HL-60 (cell line): ENCODE measurements around the gene SDK1.
"Not testable (repeated sequence)": the region's sequence is repeated elsewhere in the genome, so short reads cannot be mapped to it uniquely, and the experiment has no call there.

Source experiments
- DNase-seq, 2 experiments: peaks; one replicate each; pipeline ENCODE4 v3.0.0-alpha.2; 2010 to 2020; ENCODE audit warnings: low read depth in 1 of 2, low spot score in 1 of 2
- H3K27ac ChIP-seq: fragments of 250-450 bp; sonication (Bioruptor Pico); replicated peaks from 2 replicates; pipeline ENCODE4 v1.5.1; 2020; ENCODE audit warnings: mild to moderate bottlenecking, moderate library complexity
- H3K27me3 ChIP-seq: fragments of 250-450 bp; sonication (Bioruptor Pico); 2 replicates; pipeline ENCODE4 v1.5.1; 2021; ENCODE audit warnings: mild to moderate bottlenecking, moderate library complexity; ENCODE audit not compliant: insufficient read depth, poor library complexity, severe bottlenecking
- H3K4me3 ChIP-seq: replicated peaks from 2 replicates; pipeline ENCODE4 v1.5.1; 2011; ENCODE audit warnings: mild to moderate bottlenecking, control low read depth, low read length; ENCODE audit not compliant: insufficient read depth
- CTCF ChIP-seq: IDR thresholded peaks from one replicate; pipeline ENCODE4 v1.5.1; 2011; ENCODE audit warnings: low read length, control low read depth, inconsistent platforms; ENCODE audit not compliant: insufficient read depth
- GABPA ChIP-seq: IDR thresholded peaks from 2 replicates; pipeline ENCODE4 v1.6.1; 2012; ENCODE audit warnings: low read depth
- POLR2AphosphoS5 ChIP-seq: IDR thresholded peaks from 2 replicates; pipeline ENCODE4 v1.6.1; 2012; ENCODE audit warnings: low read depth
- REST ChIP-seq: IDR thresholded peaks from 2 replicates; pipeline ENCODE4 v1.6.1; 2012; ENCODE audit warnings: low read depth; ENCODE audit not compliant: insufficient replicate concordance
- SPI1 ChIP-seq: IDR thresholded peaks from 2 replicates; pipeline ENCODE4 v1.6.1; 2012; ENCODE audit warnings: low read depth, mild to moderate bottlenecking, borderline replicate concordance

The SDK1 gene

GRCh38 chr7:3579638-3580219 lies 278.7 kb downstream of the SDK1 start:
- H3K27me3 ChIP-seq, result no peaks in the 10 kb centered on the region
- TF ChIP-seq REST, result no peak
- TF ChIP-seq GABPA, result no peak
- TF ChIP-seq POLR2AphosphoS5, result no peak
- no peak for TF ChIP-seq SPI1
- no peak for TF ChIP-seq CTCF
- DNase-seq, result no peak
- no peak overlapping the region for H3K27ac ChIP-seq
- H3K4me3 ChIP-seq, result no peak overlapping the region

- not testable (repeated sequence) for H3K27me3 ChIP-seq, H3K4me3 ChIP-seq, H3K27ac ChIP-seq, DNase-seq
Observed at GRCh38 chr7:3582145-3582544, 281.1 kb downstream of the SDK1 start.

- no peak overlapping the region for H3K27ac ChIP-seq
- H3K27me3 ChIP-seq, result no peaks in the 10 kb centered on the region
- no peak for DNase-seq
- no peak for TF ChIP-seq CTCF
- no peak for TF ChIP-seq REST
- TF ChIP-seq GABPA, result no peak
- TF ChIP-seq SPI1, result no peak
- no peak for TF ChIP-seq POLR2AphosphoS5
- H3K4me3 ChIP-seq, result no peak overlapping the region
Observed at GRCh38 chr7:3585826-3586225, 284.8 kb downstream of the SDK1 start.

GRCh38 chr7:3588341-3588740 lies 287.3 kb downstream of the SDK1 start:
- Histone ChIP-seq H3K27ac (no peak overlapping the region), H3K27me3 (no peaks in the 10 kb centered on the region), H3K4me3 (no peak overlapping the region)
- TF ChIP-seq SPI1 (no peak), CTCF (no peak), REST (no peak), GABPA (no peak), POLR2AphosphoS5 (no peak)
- DNase-seq, result no peak
